Activated CD8-positive, alpha-beta memory T cell treated with anti-CD3 and anti-CD28 coated beads, Interleukin-2, amount 10 ng/mL, durations not matched to agents 7 days and 5 days (primary cell): Measurements from ENCODE around the gene AOPEP. TPM values are rescaled to one million over a fixed set of nuclear protein-coding genes. Genes with fewer than 3 reads are reported as not detected.

ENCODE experiments used
- ATAC-seq: fragments of 150-1000 bp; cut with Tn5 transposase; one replicate; pipeline ENCODE4 v1.10.0; 2021; ENCODE audit warnings: moderate library complexity
- CTCF ChIA-PET: fragments of 350-600 bp; sonication (Branson Sonifier 250); formaldehyde crosslinking; loops from one replicate; lab custom pipeline; 2021; ENCODE audit warnings: antibody characterized with exemption; lab: Charles Lee
- DNase-seq: peaks from one replicate; pipeline ENCODE4 v3.0.0-alpha.2; 2020
- H3K27ac Mint-ChIP-seq: one replicate; pipeline ENCODE4 v1.8.0; 2021; ENCODE audit warnings: mild to moderate bottlenecking, mixed read lengths
- H3K27me3 Mint-ChIP-seq: one replicate; pipeline ENCODE4 v1.8.0; 2021; ENCODE audit warnings: mixed read lengths
- H3K36me3 Mint-ChIP-seq: one replicate; pipeline ENCODE4 v1.8.0; 2021; ENCODE audit warnings: mild to moderate bottlenecking, mixed read lengths
- H3K4me1 Mint-ChIP-seq: one replicate; pipeline ENCODE4 v1.8.0; 2021; ENCODE audit warnings: mixed read lengths
- H3K4me3 Mint-ChIP-seq: one replicate; pipeline ENCODE4 v1.8.0; 2021; ENCODE audit warnings: mild to moderate bottlenecking, moderate library complexity, mixed read lengths
- H3K9me3 Mint-ChIP-seq: one replicate; pipeline ENCODE4 v1.8.0; 2022; ENCODE audit warnings: low read depth, mixed read lengths
- total RNA-seq, 2 experiments: library from RNA; stranded (reverse); gene quantifications; one replicate each; pipeline ENCODE4 v1.2.3, GENCODE V29; 2021

The AOPEP gene
- total RNA-seq, 2 experiments from 2014 or later = 9.8 to 13.7 TPM

DNA sequence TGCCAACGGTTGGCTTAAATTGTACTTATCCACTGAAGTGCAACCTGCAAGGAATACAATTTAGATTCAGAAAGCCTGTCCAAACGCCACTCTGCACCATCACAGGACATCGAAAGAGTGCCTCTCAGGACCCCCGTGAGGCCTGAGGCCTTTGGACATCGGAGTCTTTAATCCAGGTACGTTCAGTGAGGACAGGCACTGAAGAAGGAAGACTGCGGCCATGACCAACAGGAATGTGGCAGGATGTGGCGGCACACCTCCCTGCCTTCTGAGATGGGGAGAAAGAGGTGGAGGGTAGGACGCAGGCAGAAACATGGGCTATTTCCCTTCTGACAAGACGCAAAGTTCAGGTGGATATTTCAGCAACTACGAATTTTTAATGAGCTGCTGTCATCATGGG lies 385.2 kb downstream of the AOPEP start:
- no peak for ATAC-seq
- H3K27me3 Mint-ChIP-seq = no peaks in the 10 kb centered on the region
- no peak overlapping the region for H3K27ac Mint-ChIP-seq
- H3K9me3 Mint-ChIP-seq = no peaks in the 10 kb centered on the region
- DNase-seq = no peak
- no peaks in the 10 kb centered on the region for H3K4me1 Mint-ChIP-seq
- H3K36me3 Mint-ChIP-seq = no peaks in the 10 kb centered on the region
- no peak overlapping the region for H3K4me3 Mint-ChIP-seq
- CTCF ChIA-PET = interaction anchor here (1.4 to 1.5 kb wide), 2 partner anchors 16 kb away, joined by 3 to 4 read pairs; no protein-coding TSS in a partner anchor

DNA sequence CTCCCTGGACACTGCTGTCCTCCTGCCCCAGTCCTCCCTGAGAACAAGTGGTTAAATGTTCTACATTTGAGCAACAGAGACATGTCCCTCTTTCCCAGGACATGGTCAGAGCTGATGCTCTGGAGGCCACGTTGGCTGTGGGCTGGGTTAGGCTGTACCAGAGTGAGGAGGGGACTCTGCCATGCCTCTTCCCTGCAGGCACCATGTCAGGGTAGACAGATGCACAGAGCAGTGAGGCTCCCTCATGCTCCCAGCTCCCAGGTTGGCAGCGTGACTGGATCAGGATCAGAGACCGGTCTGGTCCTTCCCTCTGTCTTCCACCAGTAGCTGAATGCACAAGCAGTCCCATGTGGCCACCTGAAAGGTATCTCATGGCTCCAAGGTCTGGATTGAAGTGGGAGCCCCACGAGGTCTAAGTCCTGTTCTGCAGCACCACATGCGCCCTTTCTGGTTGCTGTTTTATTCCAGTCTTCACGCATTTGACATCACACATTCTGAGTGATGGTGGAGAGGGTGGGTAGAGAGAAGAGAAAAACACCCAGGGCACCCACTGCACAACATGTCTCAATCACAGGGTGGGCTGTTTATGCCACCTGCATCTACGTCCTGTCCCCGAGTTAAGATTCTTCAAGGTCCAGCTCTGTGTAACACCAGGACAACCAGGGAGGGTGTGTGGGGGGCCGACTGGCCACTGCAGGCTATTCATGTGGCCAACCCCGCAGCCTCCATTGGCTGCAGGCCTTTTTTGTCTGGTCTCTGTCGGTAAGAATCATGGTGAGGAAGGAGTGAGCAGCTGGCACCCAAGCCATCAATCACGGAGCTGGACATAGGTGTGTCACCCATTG lies 386.2 kb downstream of the AOPEP start:
- Mint-ChIP-seq H3K9me3 (no peaks in the 10 kb centered on the region), H3K27ac (no peak overlapping the region), H3K36me3 (no peaks in the 10 kb centered on the region), H3K4me3 (no peak overlapping the region), H3K27me3 (no peaks in the 10 kb centered on the region), H3K4me1 (no peaks in the 10 kb centered on the region)
- CTCF ChIA-PET = interaction anchor here (1.4 kb wide), 1 partner anchor 15 kb away, joined by 3 read pairs; no protein-coding TSS in a partner anchor
- ATAC-seq (no peak), DNase-seq (no peak)

DNA sequence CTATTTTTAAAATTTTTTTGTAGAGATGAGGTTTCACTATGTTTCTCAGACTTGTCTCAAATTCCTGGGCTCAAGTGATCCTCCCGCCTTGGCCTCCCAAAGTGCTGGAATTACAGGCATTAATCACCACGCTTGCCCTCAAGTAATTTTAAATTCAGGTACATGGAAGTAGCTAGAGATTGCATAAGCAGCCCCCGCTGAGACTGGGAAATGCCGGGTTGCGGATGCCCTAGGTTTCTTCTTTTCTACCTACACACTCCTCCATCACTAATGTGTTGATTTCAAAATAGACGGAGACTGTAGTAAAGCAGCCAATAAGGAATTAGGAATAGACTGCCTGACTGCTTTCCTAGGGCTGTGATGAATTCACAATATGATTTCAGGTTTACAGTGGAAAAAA lies 388.6 kb downstream of the AOPEP start:
- Mint-ChIP-seq H3K27ac (no peak overlapping the region), H3K27me3 (no peaks in the 10 kb centered on the region), H3K4me1 (no peaks in the 10 kb centered on the region), H3K9me3 (no peaks in the 10 kb centered on the region), H3K4me3 (no peak overlapping the region), H3K36me3 (no peaks in the 10 kb centered on the region)
- DNase-seq = no peak
- CTCF ChIA-PET = interaction anchor here (0.7 to 5.7 kb wide), 4 partner anchors 10 to 446 kb away, joined by 3 to 21 read pairs (median 4); no protein-coding TSS in a partner anchor
- no peak for ATAC-seq

DNA sequence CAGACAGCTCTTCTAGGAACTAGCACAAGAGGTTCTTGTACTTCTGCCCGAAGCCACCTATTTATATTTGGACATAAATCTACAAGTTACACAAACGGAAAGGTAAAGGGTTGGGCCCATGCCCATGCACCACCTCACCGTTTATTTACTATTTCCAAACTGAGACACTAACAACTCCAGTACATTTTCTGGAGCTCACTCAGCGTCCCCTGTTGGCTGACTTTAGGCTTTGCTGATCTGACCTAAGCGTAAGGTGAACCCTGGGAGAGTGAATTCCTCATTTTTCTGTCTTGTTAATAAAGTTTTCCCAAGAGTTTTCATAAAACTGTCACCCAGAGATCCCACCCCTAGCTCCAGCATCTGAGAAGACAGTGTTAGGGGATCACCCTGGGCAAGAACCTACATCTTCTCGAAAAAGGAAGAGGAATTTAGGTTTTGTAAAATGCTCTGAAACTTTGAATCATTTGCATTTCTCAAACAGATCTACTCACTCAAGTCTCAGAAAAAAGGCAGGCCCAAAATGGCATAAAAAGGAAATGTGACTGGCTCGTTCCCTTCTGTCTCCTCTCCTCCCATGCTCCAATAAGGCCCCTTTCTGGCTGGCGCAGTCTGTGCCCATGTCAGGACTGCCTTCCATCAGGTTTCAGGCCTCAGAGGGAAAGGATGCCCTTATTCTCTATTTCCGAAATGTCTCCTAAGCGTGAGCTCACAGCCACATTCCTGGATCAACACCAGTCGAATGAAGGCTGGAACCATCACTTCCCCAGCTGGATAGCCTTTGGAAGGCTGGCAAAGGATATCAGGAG lies 389.7 kb downstream of the AOPEP start:
- H3K4me1 Mint-ChIP-seq = no peaks in the 10 kb centered on the region
- CTCF ChIA-PET = interaction anchor here (0.7 to 5.7 kb wide), 5 partner anchors 9 to 447 kb away, joined by 3 to 21 read pairs (median 4); no protein-coding TSS in a partner anchor
- DNase-seq = no peak

DNA sequence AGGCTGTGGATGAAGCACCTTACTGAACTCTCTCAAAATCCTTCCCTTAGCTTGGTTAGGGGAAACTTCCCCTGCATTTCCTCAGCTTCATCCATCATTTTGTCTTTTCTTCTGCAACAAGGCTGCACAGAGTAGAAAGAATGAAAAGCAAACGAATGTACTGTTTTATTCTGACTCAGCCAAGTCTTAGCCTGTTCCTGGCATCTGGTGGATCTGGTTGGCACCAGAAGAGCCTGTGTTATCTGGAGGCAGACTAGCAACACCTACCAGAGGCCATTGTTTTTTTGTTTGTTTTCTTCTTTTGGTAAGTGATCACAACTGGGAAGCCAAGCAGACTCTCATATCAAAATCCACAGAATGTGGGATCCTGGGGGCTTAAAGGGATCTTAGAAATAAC lies 390.3 kb downstream of the AOPEP start:
- H3K36me3 Mint-ChIP-seq = no peaks in the 10 kb centered on the region
- ATAC-seq = no peak
- CTCF ChIA-PET = interaction anchor here (0.7 to 5.7 kb wide), 3 partner anchors 9 to 384 kb away, joined by 3 to 21 read pairs (median 3); no protein-coding TSS in a partner anchor
- DNase-seq = no peak
- no peaks in the 10 kb centered on the region for H3K27me3 Mint-ChIP-seq
- H3K4me1 Mint-ChIP-seq = no peaks in the 10 kb centered on the region
- no peak overlapping the region for H3K4me3 Mint-ChIP-seq
- no peaks in the 10 kb centered on the region for H3K9me3 Mint-ChIP-seq
- no peak overlapping the region for H3K27ac Mint-ChIP-seq

More for the DNA sequence above, 389.7 kb downstream of the AOPEP start:
- H3K9me3 Mint-ChIP-seq = no peaks in the 10 kb centered on the region
- no peaks in the 10 kb centered on the region for H3K27me3 Mint-ChIP-seq
- no peak overlapping the region for H3K27ac Mint-ChIP-seq
- no peak overlapping the region for H3K4me3 Mint-ChIP-seq
- no peak for ATAC-seq
- H3K36me3 Mint-ChIP-seq = no peaks in the 10 kb centered on the region

DNA sequence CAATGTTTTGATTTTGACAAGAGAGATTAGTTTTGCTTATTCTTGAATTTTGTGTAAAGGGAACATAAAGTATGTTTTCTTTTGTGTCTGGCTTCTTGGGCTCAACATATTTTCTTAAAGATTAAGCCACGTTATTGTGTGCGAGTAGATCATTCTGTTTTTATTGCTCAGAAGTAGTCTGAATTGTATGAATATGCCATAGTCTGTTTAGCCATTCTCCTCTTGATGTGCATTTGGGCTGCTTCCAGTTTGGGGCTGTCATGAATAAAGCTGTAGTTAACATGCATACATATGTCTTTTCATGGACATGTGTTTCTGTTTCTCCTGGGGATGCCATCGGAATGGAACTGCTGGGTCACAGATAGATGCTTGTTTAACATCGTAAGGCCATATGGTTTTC lies 392.1 kb downstream of the AOPEP start:
- CTCF ChIA-PET = interaction anchor here (0.7 to 5.7 kb wide), 3 partner anchors 9 to 450 kb away, joined by 3 to 21 read pairs (median 10); no protein-coding TSS in a partner anchor
- H3K36me3 Mint-ChIP-seq = no peaks in the 10 kb centered on the region
- H3K27me3 Mint-ChIP-seq = no peaks in the 10 kb centered on the region
- ATAC-seq = no peak
- H3K27ac Mint-ChIP-seq = no peak overlapping the region
- no peaks in the 10 kb centered on the region for H3K9me3 Mint-ChIP-seq
- no peak for DNase-seq
- H3K4me3 Mint-ChIP-seq = no peak overlapping the region
- H3K4me1 Mint-ChIP-seq = no peaks in the 10 kb centered on the region

DNA sequence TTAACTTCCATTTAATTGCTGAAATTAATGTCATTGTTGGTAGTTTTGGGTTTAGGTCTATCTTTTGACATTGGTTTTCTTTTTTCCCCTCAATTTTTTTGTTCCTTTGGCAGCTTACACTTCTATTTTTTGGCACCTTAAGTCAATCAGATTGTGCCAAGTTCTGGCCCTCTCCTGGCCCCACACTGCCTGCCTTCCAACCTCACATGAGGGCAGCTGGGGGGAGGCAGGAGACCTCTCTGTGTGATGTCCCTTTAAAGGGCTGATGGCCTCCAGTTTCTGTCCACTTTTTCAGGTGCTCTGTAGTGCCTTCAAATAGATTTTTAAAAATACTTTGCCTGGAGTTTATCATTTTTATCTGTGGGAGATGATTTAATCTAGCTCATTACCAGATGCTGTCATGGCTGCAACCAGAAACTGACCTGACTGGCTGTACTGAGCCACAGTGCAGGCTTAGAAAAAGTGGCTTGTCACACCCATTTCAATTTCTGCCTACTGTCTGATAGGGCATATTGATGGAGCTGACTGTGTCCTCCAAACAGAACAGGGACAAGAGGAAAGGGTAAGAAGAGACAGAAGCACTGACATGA lies 394.4 kb downstream of the AOPEP start:
- CTCF ChIA-PET = interaction anchor here (1.7 kb wide), 1 partner anchor 439 kb away, joined by 4 read pairs; no protein-coding TSS in a partner anchor
- H3K27ac Mint-ChIP-seq = no peak overlapping the region

DNA sequence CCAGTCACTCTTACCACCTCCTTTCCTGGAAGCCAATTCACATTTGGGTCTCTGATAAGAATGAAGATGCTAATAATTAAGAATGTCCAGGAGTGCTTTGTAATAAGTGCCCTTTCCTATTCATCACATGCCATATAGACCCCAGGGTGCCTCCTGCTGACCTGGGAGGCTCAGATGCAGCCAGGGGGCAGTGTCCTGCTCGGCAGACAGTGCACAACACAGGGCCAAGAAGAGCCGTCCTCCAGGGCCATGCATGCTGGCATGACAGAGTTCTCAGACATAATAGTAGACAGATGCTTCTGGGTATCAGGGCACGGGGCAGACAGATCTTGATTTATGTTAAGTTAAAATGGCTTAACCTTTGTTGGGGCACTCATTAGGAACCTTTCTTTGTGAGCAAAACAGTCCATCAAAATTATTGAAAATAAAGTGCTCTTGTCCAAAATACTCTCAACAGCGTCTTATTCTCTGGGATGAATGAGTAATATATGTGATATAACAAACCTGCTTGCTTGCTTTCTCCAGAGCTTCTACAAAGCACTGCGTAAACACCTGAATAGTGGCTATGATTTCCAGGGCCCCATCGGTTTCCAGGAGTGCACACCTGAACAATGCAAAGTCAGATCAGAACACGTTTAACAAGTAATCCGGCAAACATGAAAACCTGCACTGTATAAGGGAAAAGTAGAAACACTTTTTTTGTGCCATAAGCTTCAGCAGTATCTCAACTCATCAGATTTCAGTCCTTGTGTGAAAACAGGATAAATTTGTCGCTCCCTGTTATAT lies 398.3 kb downstream of the AOPEP start:
- CTCF ChIA-PET = interaction anchor here (0.6 to 7.6 kb wide), 6 partner anchors 9 to 455 kb away, joined by 3 to 110 read pairs (median 6); no protein-coding TSS in a partner anchor
- Mint-ChIP-seq H3K27ac (no peak overlapping the region), H3K4me3 (no peak overlapping the region), H3K36me3 (no peaks in the 10 kb centered on the region), H3K27me3 (no peaks in the 10 kb centered on the region), H3K9me3 (no peaks in the 10 kb centered on the region), H3K4me1 (no peaks in the 10 kb centered on the region)
- DNase-seq = peak; percentile 38
- no peak for ATAC-seq

More for the DNA sequence above, 394.4 kb downstream of the AOPEP start:
- ATAC-seq (no peak), DNase-seq (no peak)
- no peaks in the 10 kb centered on the region for H3K27me3 Mint-ChIP-seq
- H3K36me3 Mint-ChIP-seq = no peaks in the 10 kb centered on the region
- no peaks in the 10 kb centered on the region for H3K4me1 Mint-ChIP-seq
- no peak overlapping the region for H3K4me3 Mint-ChIP-seq
- no peaks in the 10 kb centered on the region for H3K9me3 Mint-ChIP-seq

DNA sequence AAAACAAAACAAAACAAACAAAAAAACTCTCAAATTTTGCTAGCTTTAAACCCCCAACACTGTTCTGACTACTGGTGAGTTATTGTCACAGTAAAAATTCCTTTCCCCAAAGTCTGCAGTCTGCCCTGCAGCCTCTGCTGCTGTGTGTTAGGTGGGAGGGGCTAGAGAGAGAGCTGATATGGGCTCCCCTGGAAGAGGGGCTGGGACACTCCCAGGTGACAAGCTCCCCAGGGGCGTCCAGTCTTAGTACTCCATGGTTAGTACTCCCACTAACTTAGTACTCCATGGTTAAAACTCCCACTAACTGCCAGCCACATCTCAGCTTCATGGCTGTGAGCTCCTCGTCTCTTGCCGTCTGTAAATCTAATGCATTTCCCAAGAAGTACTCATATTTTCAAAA lies 399.2 kb downstream of the AOPEP start:
- Mint-ChIP-seq H3K4me1 (no peaks in the 10 kb centered on the region), H3K9me3 (no peaks in the 10 kb centered on the region), H3K36me3 (no peaks in the 10 kb centered on the region), H3K27me3 (no peaks in the 10 kb centered on the region), H3K27ac (no peak overlapping the region), H3K4me3 (no peak overlapping the region)
- CTCF ChIA-PET = interaction anchor here (0.7 to 7.6 kb wide), 6 partner anchors 9 to 456 kb away, joined by 3 to 110 read pairs (median 6); no protein-coding TSS in a partner anchor
- DNase-seq = peak; percentile 29
- ATAC-seq = no peak

DNA sequence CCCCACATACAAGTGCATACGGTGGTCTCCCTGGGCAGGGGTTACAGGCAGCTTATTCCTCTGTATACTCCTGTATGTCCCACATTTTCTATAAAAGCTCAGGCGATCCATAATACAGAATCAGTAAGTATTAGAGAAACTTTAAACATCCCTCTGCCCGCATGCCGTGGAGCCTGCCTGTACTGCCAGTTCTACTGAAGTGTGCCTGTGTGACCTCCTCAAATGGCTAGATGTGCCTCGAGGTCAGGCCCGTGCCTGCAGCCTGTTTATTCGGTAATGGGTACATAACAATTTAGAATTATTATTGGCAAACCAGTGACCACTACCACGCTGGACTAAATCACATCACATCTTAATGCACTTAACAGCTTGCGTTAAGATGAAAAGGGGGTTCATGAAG lies 400.2 kb downstream of the AOPEP start:
- H3K4me3 Mint-ChIP-seq = no peak overlapping the region
- no peaks in the 10 kb centered on the region for H3K9me3 Mint-ChIP-seq
- CTCF ChIA-PET = interaction anchor here (0.7 to 7.6 kb wide), 13 partner anchors 9 to 1091 kb away, joined by 3 to 110 read pairs (median 7); no protein-coding TSS in a partner anchor
- H3K27me3 Mint-ChIP-seq = no peaks in the 10 kb centered on the region
- DNase-seq (no peak), ATAC-seq (no peak)
- H3K27ac Mint-ChIP-seq = no peak overlapping the region
- no peaks in the 10 kb centered on the region for H3K36me3 Mint-ChIP-seq
- H3K4me1 Mint-ChIP-seq = no peaks in the 10 kb centered on the region

DNA sequence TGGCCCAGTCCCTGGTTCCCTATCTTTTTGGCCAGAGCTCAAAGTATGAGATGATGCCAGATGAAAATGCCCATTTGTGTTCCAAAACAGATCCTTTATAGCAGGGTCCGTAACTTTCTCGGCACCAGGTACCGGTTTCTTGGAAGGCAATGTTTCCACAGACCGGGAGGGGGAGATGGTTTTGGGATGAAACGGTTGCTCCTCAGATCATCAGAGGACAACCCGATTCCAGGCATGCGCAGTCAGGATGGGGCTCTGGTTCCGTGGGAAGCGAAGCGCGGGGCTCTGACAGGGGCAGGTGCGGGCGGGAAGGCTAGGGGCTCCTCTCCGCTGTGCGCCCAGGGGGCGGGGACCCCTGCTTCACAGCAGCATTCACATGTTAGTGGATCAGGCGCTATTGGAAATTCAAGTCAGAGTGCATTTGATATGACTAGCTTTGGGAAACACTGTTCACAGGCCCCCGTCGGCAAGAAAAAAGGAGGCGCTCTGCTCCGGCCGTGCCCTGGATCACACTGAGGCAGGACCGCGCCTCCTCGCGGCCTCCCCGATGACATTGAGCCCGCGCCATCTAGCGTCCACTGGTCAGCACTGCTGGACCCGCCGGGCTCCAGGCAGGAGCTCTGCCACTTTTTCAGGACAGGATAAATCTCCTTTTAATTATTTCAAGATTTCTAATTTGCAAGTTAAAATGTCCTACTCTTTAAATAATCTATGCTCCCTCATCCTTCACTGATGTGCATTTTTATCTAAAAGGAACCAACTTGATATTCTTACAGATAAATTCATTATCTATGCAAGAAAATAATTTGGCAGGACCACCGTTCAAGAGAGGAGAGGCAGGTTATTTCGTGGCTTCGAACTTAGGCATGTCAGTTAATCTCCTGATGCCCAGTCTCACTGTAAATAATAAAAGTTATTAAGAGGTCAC lies 401.0 kb downstream of the AOPEP start:
- ATAC-seq = peak; percentile 92

More for the DNA sequence above, 401.0 kb downstream of the AOPEP start:
- Mint-ChIP-seq H3K27me3 (no peaks in the 10 kb centered on the region), H3K27ac (no peak overlapping the region), H3K9me3 (no peaks in the 10 kb centered on the region), H3K4me1 (no peaks in the 10 kb centered on the region), H3K36me3 (no peaks in the 10 kb centered on the region), H3K4me3 (no peak overlapping the region)
- peak; percentile 76 for DNase-seq
- CTCF ChIA-PET = interaction anchor here (0.6 to 7.6 kb wide), 40 partner anchors 10 to 1090 kb away, joined by 3 to 110 read pairs (median 4); partner anchors contain the start of gene AOPEP
